Measurements from ENCODE around the gene ZNF550. TPM values are rescaled to one million over a fixed set of nuclear protein-coding genes. Genes with fewer than 3 reads are reported as not detected.
"Not testable (repeated sequence)": the region's sequence is repeated elsewhere in the genome, so short reads cannot be mapped to it uniquely, and the experiment has no call there.

ZNF550 gene
- total RNA-seq, 2 experiments from 2014 or later = 12.6 to 16.0 TPM

- Mint-ChIP-seq H3K27ac (no peak overlapping the region), H3K4me1 (no peaks in the 10 kb centered on the region), H3K9me3 (peaks cover 72% of the 10 kb centered on the region), H3K36me3 (ENCODE audit: low read depth) (peaks cover 23% of the 10 kb centered on the region), H3K27me3 (no peaks in the 10 kb centered on the region), H3K4me3 (no peak overlapping the region)
- ChIA-PET CTCF (no interaction called here), POLR2A (interaction anchor here (0.7 kb wide), 1 partner anchor 67 kb away, joined by 4 read pairs; the partner anchor contains the start of gene ZNF773)
- no peak for DNase-seq
Observed at GRCh38 chr19:57566396-57567265, 7.0 kb upstream of the ZNF550 start.

GRCh38 chr19:57563547-57563946, 3.9 kb upstream of the ZNF550 start:
- H3K4me1 Mint-ChIP-seq = peaks cover 22% of the 10 kb centered on the region
- no peak for DNase-seq
- peaks cover 32% of the 10 kb centered on the region for H3K36me3 Mint-ChIP-seq (ENCODE audit: low read depth)
- CTCF ChIA-PET = no interaction called here
- H3K4me3 Mint-ChIP-seq = no peak overlapping the region
- no peak overlapping the region for H3K27ac Mint-ChIP-seq
- H3K9me3 Mint-ChIP-seq = peaks cover 60% of the 10 kb centered on the region
- no peaks in the 10 kb centered on the region for H3K27me3 Mint-ChIP-seq
- POLR2A ChIA-PET = no interaction called here

GRCh38 chr19:57560049-57560491, 407 bp upstream of the ZNF550 start:
- DNase-seq = no peak
- ChIA-PET POLR2A (no interaction called here), CTCF (no interaction called here)
- Mint-ChIP-seq H3K4me1 (peaks cover 31% of the 10 kb centered on the region), H3K4me3 (peak overlapping the region; percentile 93), H3K27ac (peak overlapping the region; percentile 95), H3K36me3 (ENCODE audit: low read depth) (peaks cover 51% of the 10 kb centered on the region), H3K9me3 (peaks cover 42% of the 10 kb centered on the region), H3K27me3 (no peaks in the 10 kb centered on the region)

GRCh38 chr19:57559008-57559403, 657 bp downstream of the ZNF550 start:
- Mint-ChIP-seq H3K36me3 (ENCODE audit: low read depth) (peaks cover 62% of the 10 kb centered on the region), H3K27ac (peak overlapping the region; percentile 95), H3K4me3 (peak overlapping the region; percentile 93), H3K9me3 (peaks cover 47% of the 10 kb centered on the region), H3K4me1 (peaks cover 31% of the 10 kb centered on the region), H3K27me3 (no peaks in the 10 kb centered on the region)
- DNase-seq = peak; percentile 20
- ChIA-PET CTCF (no interaction called here), POLR2A (interaction anchor here (0.6 kb wide), 1 partner anchor 727 kb away, joined by 4 read pairs; no protein-coding TSS in a partner anchor)

DNA sequence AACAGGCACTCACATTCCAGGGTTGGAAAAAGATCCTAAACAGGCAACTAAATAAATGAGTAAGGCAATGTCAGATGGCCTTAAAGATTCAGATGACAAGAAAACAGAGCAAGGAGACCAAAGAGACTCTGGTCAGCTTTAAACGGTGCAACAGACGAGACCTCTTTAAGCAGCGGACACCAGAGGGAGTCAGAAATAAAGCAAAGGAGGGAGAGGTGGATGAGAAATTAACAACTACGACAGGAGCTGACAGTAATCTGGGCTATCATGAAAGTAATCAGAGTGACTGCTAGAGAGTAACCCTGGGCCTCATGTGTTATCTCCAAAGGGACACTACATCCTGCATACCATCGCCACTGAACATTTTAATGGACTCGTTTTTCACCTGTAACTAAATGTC, 1.1 kb downstream of the ZNF550 start:
- DNase-seq = no peak
- Mint-ChIP-seq H3K27ac (peak overlapping the region; percentile 95), H3K27me3 (no peaks in the 10 kb centered on the region), H3K4me3 (peak overlapping the region; percentile 93), H3K36me3 (ENCODE audit: low read depth) (peaks cover 65% of the 10 kb centered on the region), H3K9me3 (peaks cover 47% of the 10 kb centered on the region), H3K4me1 (peaks cover 31% of the 10 kb centered on the region)
- ChIA-PET POLR2A (interaction anchor here (0.6 kb wide), 1 partner anchor 727 kb away, joined by 4 read pairs; no protein-coding TSS in a partner anchor), CTCF (interaction anchor here (0.9 kb wide), 1 partner anchor 59 kb away, joined by 3 read pairs; the partner anchor contains the start of gene ZNF773)

DNA sequence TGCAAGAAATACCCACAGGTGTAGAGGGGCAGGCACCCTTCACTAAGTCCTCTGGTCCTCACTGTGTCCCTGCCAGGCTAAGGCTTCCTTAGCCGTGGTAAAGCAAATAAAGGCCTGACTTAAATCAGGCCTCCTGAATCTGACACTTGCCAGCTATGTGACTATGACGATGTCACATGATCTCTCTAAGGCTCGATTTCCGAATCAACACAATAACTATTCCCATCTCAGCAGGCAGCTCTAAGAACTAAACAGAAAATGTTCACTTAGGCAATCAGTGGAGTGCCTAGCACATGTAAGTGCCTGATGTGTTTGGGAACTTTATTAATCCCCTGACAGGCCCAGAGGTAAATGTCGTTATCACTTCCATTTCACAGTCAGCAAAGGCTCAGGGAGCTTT, 2.0 kb downstream of the ZNF550 start:
- CTCF ChIA-PET = interaction anchor here (0.9 kb wide), 1 partner anchor 58 kb away, joined by 3 read pairs; the partner anchor contains the start of gene ZNF773
- Mint-ChIP-seq H3K27me3 (no peaks in the 10 kb centered on the region), H3K36me3 (ENCODE audit: low read depth) (peaks cover 73% of the 10 kb centered on the region), H3K4me1 (peaks cover 31% of the 10 kb centered on the region), H3K27ac (no peak overlapping the region), H3K4me3 (no peak overlapping the region), H3K9me3 (peaks cover 46% of the 10 kb centered on the region)
- POLR2A ChIA-PET = no interaction called here
- no peak for DNase-seq

DNA sequence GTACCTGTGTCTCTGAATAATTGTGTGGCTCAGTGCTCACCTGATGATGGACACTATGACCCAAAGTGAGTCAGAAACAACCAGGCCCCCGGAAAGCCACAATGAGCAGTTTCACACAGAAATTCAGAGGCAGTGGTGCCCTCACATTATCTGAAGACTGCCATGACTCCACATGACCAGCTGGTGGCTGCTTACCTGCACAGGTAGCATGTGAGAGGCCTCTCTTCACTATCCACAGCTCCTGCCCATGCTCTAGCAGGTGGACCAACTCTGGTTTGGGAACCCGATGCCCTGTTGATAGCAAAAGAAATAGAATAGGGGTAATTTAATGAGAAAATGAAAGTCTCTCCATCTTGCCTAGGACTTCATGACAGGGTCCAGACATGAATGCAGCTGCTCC, 7.2 kb downstream of the ZNF550 start:
- ChIA-PET CTCF (interaction anchor here (1.0 to 1.2 kb wide), 2 partner anchors 26 to 75 kb away, joined by 3 read pairs; partner anchors contain the start of genes ZNF416 and ZNF772), POLR2A (no interaction called here)
- H3K27ac Mint-ChIP-seq = no peak overlapping the region
- no peak for DNase-seq
- no peaks in the 10 kb centered on the region for H3K27me3 Mint-ChIP-seq
- H3K4me3 Mint-ChIP-seq = no peak overlapping the region
- H3K4me1 Mint-ChIP-seq = no peaks in the 10 kb centered on the region
- H3K9me3 Mint-ChIP-seq = peaks cover 79% of the 10 kb centered on the region
- peaks cover 99% of the 10 kb centered on the region for H3K36me3 Mint-ChIP-seq (ENCODE audit: low read depth)

DNA sequence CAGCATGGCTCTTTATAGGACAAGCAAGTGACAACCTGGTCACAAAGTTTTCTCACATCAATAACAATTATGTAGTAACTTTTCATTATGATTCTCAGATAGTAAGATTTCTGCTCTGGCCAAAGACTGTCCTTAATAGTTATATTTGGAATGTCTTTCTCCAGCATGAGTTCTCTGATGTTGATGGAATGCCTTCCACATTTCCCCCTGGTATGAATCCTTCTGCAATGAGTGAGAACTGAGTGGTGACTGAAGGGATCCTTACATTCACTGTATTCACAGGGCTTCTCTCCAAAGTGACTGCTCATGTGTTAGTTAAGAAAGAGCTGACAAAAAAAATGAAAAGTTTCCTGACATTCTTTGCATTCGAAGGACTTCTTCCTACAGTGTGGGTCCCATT, 13.2 kb downstream of the ZNF550 start:
- no peak overlapping the region for H3K4me3 Mint-ChIP-seq
- ChIA-PET CTCF (no interaction called here), POLR2A (no interaction called here)
- no peaks in the 10 kb centered on the region for H3K4me1 Mint-ChIP-seq
- peaks cover 81% of the 10 kb centered on the region for H3K9me3 Mint-ChIP-seq
- no peak overlapping the region for H3K27ac Mint-ChIP-seq
- no peaks in the 10 kb centered on the region for H3K27me3 Mint-ChIP-seq
- peaks cover 96% of the 10 kb centered on the region for H3K36me3 Mint-ChIP-seq (ENCODE audit: low read depth)
- no peak for DNase-seq

- Mint-ChIP-seq H3K36me3 (ENCODE audit: low read depth) (peaks cover 93% of the 10 kb centered on the region), H3K9me3 (peaks cover 78% of the 10 kb centered on the region), H3K4me1 (no peaks in the 10 kb centered on the region), H3K27me3 (no peaks in the 10 kb centered on the region), H3K4me3 (no peak overlapping the region), H3K27ac (no peak overlapping the region)
- ChIA-PET POLR2A (no interaction called here), CTCF (no interaction called here)
- DNase-seq = no peak
Observed at GRCh38 chr19:57537953-57538547, 21.6 kb downstream of the ZNF550 start.

GRCh38 chr19:57527136-57527881, 32.4 kb downstream of the ZNF550 start, which contains the start of gene ZNF549:
ZNF549 (plus strand) TSS chr19:57527356; CDS start chr19:57527574, 218 bp downstream.
- H3K27me3 Mint-ChIP-seq = no peaks in the 10 kb centered on the region
- H3K27ac Mint-ChIP-seq = peak within 1 kb of the TSS; percentile 92
- H3K9me3 Mint-ChIP-seq = peaks cover 50% of the 10 kb centered on the region
- peak within 1 kb of the TSS; percentile 92 for H3K4me3 Mint-ChIP-seq
- H3K4me1 Mint-ChIP-seq = peaks cover 21% of the 10 kb centered on the region
- peaks cover 42% of the 10 kb centered on the region for H3K36me3 Mint-ChIP-seq (ENCODE audit: low read depth)
- DNase-seq = peak; percentile 92
- CTCF ChIA-PET = interaction anchor here (0.6 kb wide), 2 partner anchors 20 to 121 kb away, joined by 3 read pairs; no protein-coding TSS in a partner anchor
- POLR2A ChIA-PET = no interaction called here

DNA sequence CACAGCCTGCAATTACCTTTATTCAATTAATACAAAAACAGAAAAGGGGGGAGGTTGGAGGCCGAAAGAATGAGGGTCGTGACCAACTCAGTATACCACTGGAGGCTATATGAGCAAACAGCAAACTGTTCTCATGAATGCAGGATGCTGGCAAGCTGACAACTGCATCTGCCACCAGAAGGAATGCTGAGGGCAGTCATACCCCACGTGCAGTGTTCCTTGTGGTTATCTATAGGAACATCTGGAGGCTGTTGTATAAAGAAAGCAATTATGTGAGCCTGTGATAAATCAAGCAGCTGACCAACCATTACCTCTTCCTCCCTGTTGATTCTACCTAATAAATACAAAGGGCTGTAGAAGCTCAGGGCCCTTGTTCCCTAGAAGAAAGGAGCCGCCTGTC, 41.6 kb downstream of the ZNF550 start:
- DNase-seq, H3K4me3 Mint-ChIP-seq, H3K27ac Mint-ChIP-seq, CTCF ChIA-PET, H3K27me3 Mint-ChIP-seq, H3K4me1 Mint-ChIP-seq, POLR2A ChIA-PET: not testable (repeated sequence)
- H3K36me3 Mint-ChIP-seq (ENCODE audit: low read depth) = peaks cover 42% of the 10 kb centered on the region
- H3K9me3 Mint-ChIP-seq = peaks cover 58% of the 10 kb centered on the region

- H3K27me3 Mint-ChIP-seq = no peaks in the 10 kb centered on the region
- H3K4me1 Mint-ChIP-seq = no peaks in the 10 kb centered on the region
- no peak for DNase-seq
- no peak overlapping the region for H3K27ac Mint-ChIP-seq
- peaks cover 50% of the 10 kb centered on the region for H3K36me3 Mint-ChIP-seq (ENCODE audit: low read depth)
- no peak overlapping the region for H3K4me3 Mint-ChIP-seq
- CTCF ChIA-PET = interaction anchor here (0.6 kb wide), 1 partner anchor 703 kb away, joined by 3 read pairs; no protein-coding TSS in a partner anchor
- peaks cover 62% of the 10 kb centered on the region for H3K9me3 Mint-ChIP-seq
- POLR2A ChIA-PET = interaction anchor here (0.6 kb wide), 1 partner anchor 162 kb away, joined by 4 read pairs; no protein-coding TSS in a partner anchor
Observed at GRCh38 chr19:57515255-57515654, 44.4 kb downstream of the ZNF550 start.
